Measurements from ENCODE around the gene AP5Z1.

DNA sequence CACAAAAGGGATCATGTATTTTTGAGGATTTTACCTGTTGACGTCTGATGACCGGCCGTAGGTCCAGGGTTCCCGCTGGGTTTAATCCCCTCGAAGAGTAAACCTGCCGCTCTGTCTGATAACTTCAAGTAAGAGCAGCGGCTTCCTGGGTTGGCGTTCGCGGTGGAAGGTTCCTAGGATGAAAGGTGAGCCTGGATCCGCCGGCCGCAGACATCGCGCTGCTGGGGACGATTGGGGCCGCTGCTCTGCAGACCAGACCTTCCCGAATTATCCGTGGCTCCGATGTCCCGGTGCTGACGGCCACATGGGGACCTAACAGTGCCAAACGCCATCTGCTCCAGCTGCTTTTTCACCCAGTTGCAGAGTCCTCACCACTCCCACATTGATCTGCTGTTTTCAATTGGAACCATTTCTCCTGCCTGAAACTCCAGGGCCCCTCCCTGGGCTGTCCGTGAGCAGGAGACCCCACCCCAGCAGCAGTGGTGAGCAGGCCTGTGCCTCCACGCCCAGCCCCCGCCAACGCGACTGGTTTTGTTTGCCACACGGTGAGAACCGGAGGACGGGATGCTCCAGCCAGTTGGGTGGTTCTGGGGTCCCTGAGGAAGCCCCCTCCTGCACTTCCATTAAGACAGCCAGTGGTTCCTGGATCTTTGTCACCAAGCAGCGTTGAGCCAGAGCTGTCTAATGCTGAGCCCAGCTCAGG lies 12.2 kb upstream of the AP5Z1 start:
- TF ChIP-seq POLR2A (IDR thresholded peaks at IDR 0.05; ENCODE audit: low read length) (no peak), HDAC2 (IDR thresholded peaks at IDR 0.05) (no peak), TP53 (CRISPR knock-in tag; IDR thresholded peaks at IDR 0.05) (no peak), EP300 (IDR thresholded peaks at IDR 0.05) (no peak), RFX5 (IDR thresholded peaks at IDR 0.05) (no peak), NPAS2 (CRISPR knock-in tag; IDR thresholded peaks at IDR 0.05; ENCODE audit: borderline replicate concordance) (no peak), FOXS1 (CRISPR knock-in tag; IDR thresholded peaks at IDR 0.05) (no peak), CHD2 (IDR thresholded peaks at IDR 0.05; ENCODE audit: low read length, partially characterized antibody) (no peak)
- TF ChIP-seq, protein P1, sequence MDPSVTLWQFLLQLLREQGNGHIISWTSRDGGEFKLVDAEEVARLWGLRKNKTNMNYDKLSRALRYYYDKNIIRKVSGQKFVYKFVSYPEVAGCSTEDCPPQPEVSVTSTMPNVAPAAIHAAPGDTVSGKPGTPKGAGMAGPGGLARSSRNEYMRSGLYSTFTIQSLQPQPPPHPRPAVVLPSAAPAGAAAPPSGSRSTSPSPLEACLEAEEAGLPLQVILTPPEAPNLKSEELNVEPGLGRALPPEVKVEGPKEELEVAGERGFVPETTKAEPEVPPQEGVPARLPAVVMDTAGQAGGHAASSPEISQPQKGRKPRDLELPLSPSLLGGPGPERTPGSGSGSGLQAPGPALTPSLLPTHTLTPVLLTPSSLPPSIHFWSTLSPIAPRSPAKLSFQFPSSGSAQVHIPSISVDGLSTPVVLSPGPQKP (IDR thresholded peaks at IDR 0.05; ENCODE audit: low read depth, low read length) = no peak
- TF ChIP-seq, protein P2, sequence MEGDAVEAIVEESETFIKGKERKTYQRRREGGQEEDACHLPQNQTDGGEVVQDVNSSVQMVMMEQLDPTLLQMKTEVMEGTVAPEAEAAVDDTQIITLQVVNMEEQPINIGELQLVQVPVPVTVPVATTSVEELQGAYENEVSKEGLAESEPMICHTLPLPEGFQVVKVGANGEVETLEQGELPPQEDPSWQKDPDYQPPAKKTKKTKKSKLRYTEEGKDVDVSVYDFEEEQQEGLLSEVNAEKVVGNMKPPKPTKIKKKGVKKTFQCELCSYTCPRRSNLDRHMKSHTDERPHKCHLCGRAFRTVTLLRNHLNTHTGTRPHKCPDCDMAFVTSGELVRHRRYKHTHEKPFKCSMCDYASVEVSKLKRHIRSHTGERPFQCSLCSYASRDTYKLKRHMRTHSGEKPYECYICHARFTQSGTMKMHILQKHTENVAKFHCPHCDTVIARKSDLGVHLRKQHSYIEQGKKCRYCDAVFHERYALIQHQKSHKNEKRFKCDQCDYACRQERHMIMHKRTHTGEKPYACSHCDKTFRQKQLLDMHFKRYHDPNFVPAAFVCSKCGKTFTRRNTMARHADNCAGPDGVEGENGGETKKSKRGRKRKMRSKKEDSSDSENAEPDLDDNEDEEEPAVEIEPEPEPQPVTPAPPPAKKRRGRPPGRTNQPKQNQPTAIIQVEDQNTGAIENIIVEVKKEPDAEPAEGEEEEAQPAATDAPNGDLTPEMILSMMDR (IDR thresholded peaks at IDR 0.05) = no peak
